ENCODE measurements around the gene WDR87.

DNA sequence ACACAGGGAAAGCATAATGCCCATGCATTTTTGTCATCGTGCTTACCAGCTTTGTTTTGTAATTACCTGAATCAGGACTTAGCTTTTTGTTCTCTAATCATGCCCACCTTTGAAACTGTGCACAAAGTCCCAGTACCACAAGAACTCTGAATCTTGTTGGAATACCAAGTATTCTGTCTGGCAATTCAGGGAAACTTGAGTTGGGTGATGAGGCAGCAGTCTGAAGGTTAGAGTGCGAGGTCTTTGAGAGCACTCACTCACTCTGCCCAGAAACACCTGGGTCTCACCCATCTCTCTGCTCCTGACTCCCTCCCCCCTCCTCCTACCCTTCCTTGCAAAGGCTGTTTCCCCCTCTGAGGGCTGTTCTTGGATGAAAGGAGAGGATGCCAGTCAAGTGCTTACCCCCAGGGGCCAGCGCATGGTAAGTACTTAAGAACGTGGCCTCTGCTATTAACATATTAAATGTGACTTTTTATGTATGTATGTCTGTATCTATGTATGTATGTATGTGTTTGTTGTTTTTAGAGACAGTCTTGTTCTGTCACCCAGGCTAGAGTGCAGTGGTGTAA lies 23.0 kb upstream of the WDR87 start:
- no peak for TF ChIP-seq FOS (IDR thresholded peaks at IDR 0.05; ENCODE audit: low read depth, low read length)
- TF ChIP-seq, protein P1, sequence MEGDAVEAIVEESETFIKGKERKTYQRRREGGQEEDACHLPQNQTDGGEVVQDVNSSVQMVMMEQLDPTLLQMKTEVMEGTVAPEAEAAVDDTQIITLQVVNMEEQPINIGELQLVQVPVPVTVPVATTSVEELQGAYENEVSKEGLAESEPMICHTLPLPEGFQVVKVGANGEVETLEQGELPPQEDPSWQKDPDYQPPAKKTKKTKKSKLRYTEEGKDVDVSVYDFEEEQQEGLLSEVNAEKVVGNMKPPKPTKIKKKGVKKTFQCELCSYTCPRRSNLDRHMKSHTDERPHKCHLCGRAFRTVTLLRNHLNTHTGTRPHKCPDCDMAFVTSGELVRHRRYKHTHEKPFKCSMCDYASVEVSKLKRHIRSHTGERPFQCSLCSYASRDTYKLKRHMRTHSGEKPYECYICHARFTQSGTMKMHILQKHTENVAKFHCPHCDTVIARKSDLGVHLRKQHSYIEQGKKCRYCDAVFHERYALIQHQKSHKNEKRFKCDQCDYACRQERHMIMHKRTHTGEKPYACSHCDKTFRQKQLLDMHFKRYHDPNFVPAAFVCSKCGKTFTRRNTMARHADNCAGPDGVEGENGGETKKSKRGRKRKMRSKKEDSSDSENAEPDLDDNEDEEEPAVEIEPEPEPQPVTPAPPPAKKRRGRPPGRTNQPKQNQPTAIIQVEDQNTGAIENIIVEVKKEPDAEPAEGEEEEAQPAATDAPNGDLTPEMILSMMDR (conservative IDR thresholded peaks at IDR 0.05; ENCODE audit: low read depth, low read length): no peak
- TF ChIP-seq, protein P2, sequence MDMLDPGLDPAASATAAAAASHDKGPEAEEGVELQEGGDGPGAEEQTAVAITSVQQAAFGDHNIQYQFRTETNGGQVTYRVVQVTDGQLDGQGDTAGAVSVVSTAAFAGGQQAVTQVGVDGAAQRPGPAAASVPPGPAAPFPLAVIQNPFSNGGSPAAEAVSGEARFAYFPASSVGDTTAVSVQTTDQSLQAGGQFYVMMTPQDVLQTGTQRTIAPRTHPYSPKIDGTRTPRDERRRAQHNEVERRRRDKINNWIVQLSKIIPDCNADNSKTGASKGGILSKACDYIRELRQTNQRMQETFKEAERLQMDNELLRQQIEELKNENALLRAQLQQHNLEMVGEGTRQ (IDR thresholded peaks at IDR 0.05; ENCODE audit: low read depth, low read length): no peak
- no peak for TF ChIP-seq BHLHE40 (IDR thresholded peaks at IDR 0.05; ENCODE audit: low read depth, low read length)
- no peak for TF ChIP-seq RCOR1 (IDR thresholded peaks at IDR 0.05; ENCODE audit: insufficient replicate concordance, low read length)
- TF ChIP-seq RAD21 (IDR thresholded peaks at IDR 0.05; ENCODE audit: low read length): no peak
- no peak for TF ChIP-seq POLR2A (IDR thresholded peaks at IDR 0.05; ENCODE audit: low read depth, low read length)
- no peak for TF ChIP-seq RFX5 (IDR thresholded peaks at IDR 0.05; ENCODE audit: low read depth, low read length)
- TF ChIP-seq MXI1 (IDR thresholded peaks at IDR 0.05; ENCODE audit: borderline replicate concordance, low read depth, low read length): no peak

All from IMR-90 (cell line).